H1 (cell line): Measurements from ENCODE around the gene JOSD1. TPM values are rescaled to one million over a fixed set of nuclear protein-coding genes. Genes with fewer than 3 reads are reported as not detected.

Source experiments
- CTCF ChIA-PET: fragments of 300-600 bp; sonication (Branson Sonifier 250); formaldehyde crosslinking; loops from one replicate; lab custom pipeline; 2021; ENCODE audit not compliant: partially characterized antibody; lab: Charles Lee
- POLR2A ChIA-PET: fragments of 300-600 bp; sonication (Branson Sonifier 250); formaldehyde crosslinking; loops from one replicate; lab custom pipeline; 2021; ENCODE audit warnings: inconsistent platforms; ENCODE audit not compliant: partially characterized antibody; lab: Charles Lee
- DNase-seq, 2 experiments: peaks; one replicate each; pipeline versions ENCODE4 v3.0.0 to v3.0.0-alpha.2; 2010 to 2022; ENCODE audit warnings: low spot score in 2 of 2, low read depth in 1 of 2, mixed read lengths in 1 of 2
- FAIRE-seq: peaks from 2 replicates; lab custom pipeline; 2011; peaks lifted over from hg19 to GRCh38; lab: Jason Lieb, UNC
- H2AFZ ChIP-seq: 2 replicates; pipeline ENCODE4 v1.8.1; 2012; ENCODE audit warnings: low read length, inconsistent platforms
- H2AK5ac ChIP-seq: 2 replicates; pipeline ENCODE4 v1.6.1; 2013; ENCODE audit warnings: low read depth, low read length
- H2BK120ac ChIP-seq: replicated peaks from 2 replicates; pipeline ENCODE3; 2013; ENCODE audit warnings: low read depth, low read length, inconsistent platforms
- H2BK12ac ChIP-seq: 2 replicates; pipeline ENCODE4 v1.6.1; 2013; ENCODE audit warnings: low read depth, low read length
- H2BK15ac ChIP-seq: 2 replicates; pipeline ENCODE4 v1.6.1; 2013; ENCODE audit warnings: low read length
- H2BK20ac ChIP-seq: 2 replicates; pipeline ENCODE4 v1.6.1; 2013; ENCODE audit warnings: low read length
- H2BK5ac ChIP-seq: 2 replicates; pipeline ENCODE4 v1.6.1; 2013; ENCODE audit warnings: low read depth, low read length
- H3K14ac ChIP-seq: 2 replicates; pipeline ENCODE4 v1.6.1; 2013; ENCODE audit warnings: inconsistent platforms; ENCODE audit not compliant: insufficient read length
- H3K18ac ChIP-seq: 2 replicates; pipeline ENCODE4 v1.6.1; 2013; ENCODE audit warnings: low read length; ENCODE audit errors: extremely low read depth
- H3K23ac ChIP-seq: 2 replicates; pipeline ENCODE4 v1.6.1; 2013; ENCODE audit warnings: inconsistent platforms; ENCODE audit not compliant: insufficient read length
- H3K23me2 ChIP-seq: 2 replicates; pipeline ENCODE4 v1.6.1; 2013; ENCODE audit warnings: low read depth, low read length
- H3K27ac ChIP-seq: 2 replicates; pipeline ENCODE4 v1.6.1; 2011; ENCODE audit warnings: low read depth, low read length, inconsistent platforms
- H3K27me3 ChIP-seq, 4 experiments: replicated peaks in 1 of 4; 1 replicate in 1 of 4; 2 replicates in 3 of 4; pipeline versions ENCODE4 v1.6.1 to v1.8.1; 2011 to 2013; ENCODE audit warnings: low read length in 3 of 4, mild to moderate bottlenecking in 3 of 4, inconsistent platforms in 2 of 4, mixed read lengths in 2 of 4, moderate library complexity in 1 of 4; ENCODE audit not compliant: control insufficient read depth in 3 of 4, insufficient read depth in 3 of 4; ENCODE audit errors: extremely low read depth in 1 of 4
- H3K36me3 ChIP-seq, 4 experiments: 2 replicates each; pipeline versions ENCODE4 v1.6.1 to v1.8.1; 2011 to 2013; ENCODE audit warnings: mild to moderate bottlenecking in 4 of 4, low read length in 3 of 4, moderate library complexity in 2 of 4, control low read depth in 1 of 4, inconsistent platforms in 1 of 4; ENCODE audit not compliant: insufficient read depth in 4 of 4, control insufficient read depth in 2 of 4
- H3K4ac ChIP-seq: replicated peaks from 2 replicates; pipeline ENCODE3; 2013; ENCODE audit warnings: low read length, low read depth, mixed read lengths, inconsistent platforms; ENCODE audit not compliant: insufficient read length
- H3K4me1 ChIP-seq, 4 experiments: replicated peaks in 1 of 4; 1 replicate in 1 of 4; 2 replicates in 3 of 4; pipeline versions ENCODE4 v1.6.1 to v1.8.1; 2011 to 2013; ENCODE audit warnings: low read length in 3 of 4, inconsistent platforms in 2 of 4, mixed read lengths in 1 of 4; ENCODE audit not compliant: insufficient read depth in 4 of 4, control insufficient read depth in 3 of 4
- H3K4me2 ChIP-seq, 2 experiments: 2 replicates each; pipeline versions ENCODE4 v1.6.1 to v1.8.1; 2011 to 2013; ENCODE audit warnings: low read depth in 2 of 2, low read length in 2 of 2, control low read depth in 1 of 2, inconsistent platforms in 1 of 2, mild to moderate bottlenecking in 1 of 2; ENCODE audit not compliant: insufficient read depth in 1 of 2
- H3K4me3 ChIP-seq, 4 experiments: fragments of 200-600, 300-600 bp in 1 of 4; sonication (generic), shearing (Covaris generic), sonication (Bioruptor Twin) in 1 of 4; 2 replicates each; pipeline versions ENCODE4 v1.5.1 to v1.8.1; 2011 to 2016; ENCODE audit warnings: low read length in 4 of 4, low read depth in 3 of 4, control low read depth in 2 of 4, inconsistent platforms in 2 of 4, mild to moderate bottlenecking in 2 of 4, mixed read lengths in 1 of 4, moderate library complexity in 1 of 4; ENCODE audit not compliant: insufficient read depth in 2 of 4; ENCODE audit errors: extremely low read depth in 1 of 4
- H3K56ac ChIP-seq: replicated peaks from 2 replicates; pipeline ENCODE3; 2013; ENCODE audit warnings: low read depth, mild to moderate bottlenecking, mixed read lengths, low read length, inconsistent platforms; ENCODE audit not compliant: insufficient read length
- H3K79me1 ChIP-seq: 2 replicates; pipeline ENCODE4 v1.6.1; 2013; ENCODE audit warnings: low read depth, low read length, control low read depth
- H3K79me2 ChIP-seq, 2 experiments: 2 replicates each; pipeline versions ENCODE4 v1.6.1 to v1.8.1; 2012 to 2013; ENCODE audit warnings: low read length in 2 of 2, mild to moderate bottlenecking in 2 of 2, inconsistent platforms in 1 of 2; ENCODE audit not compliant: insufficient read depth in 2 of 2, control insufficient read depth in 1 of 2
- H3K9ac ChIP-seq, 4 experiments: replicated peaks in 1 of 4; 1 replicate in 1 of 4; 2 replicates in 3 of 4; pipeline versions ENCODE4 v1.6.1 to v1.8.1; 2011 to 2013; ENCODE audit warnings: low read depth in 3 of 4, low read length in 3 of 4, control low read depth in 2 of 4, mild to moderate bottlenecking in 2 of 4, moderate library complexity in 2 of 4, inconsistent platforms in 1 of 4; ENCODE audit errors: extremely low read depth in 1 of 4
- H3K9me3 ChIP-seq, 2 experiments: 2 replicates each; pipeline versions ENCODE4 v1.6.1 to v1.8.1; 2012 to 2013; ENCODE audit warnings: mild to moderate bottlenecking in 2 of 2, moderate library complexity in 2 of 2, control low read depth in 1 of 2, inconsistent platforms in 1 of 2, low read depth in 1 of 2, low read length in 1 of 2, mixed read lengths in 1 of 2; ENCODE audit not compliant: insufficient read depth in 2 of 2
- H4K20me1 ChIP-seq, 2 experiments: replicated peaks in 1 of 2; 2 replicates each; pipeline versions ENCODE3 to v1.8.1; 2011 to 2013; ENCODE audit warnings: inconsistent platforms in 2 of 2, low read length in 2 of 2, mild to moderate bottlenecking in 1 of 2; ENCODE audit not compliant: insufficient read depth in 2 of 2, control insufficient read depth in 1 of 2
- H4K5ac ChIP-seq: 2 replicates; pipeline ENCODE4 v1.6.1; 2013; ENCODE audit warnings: low read length, low read depth, mixed read lengths, inconsistent platforms; ENCODE audit not compliant: insufficient read length
- H4K8ac ChIP-seq: 2 replicates; pipeline ENCODE4 v1.8.0; 2013; ENCODE audit warnings: mild to moderate bottlenecking, moderate library complexity, low read length, inconsistent platforms; ENCODE audit not compliant: insufficient read depth; ENCODE audit errors: extremely low read depth
- H4K91ac ChIP-seq: replicated peaks from 2 replicates; pipeline ENCODE3; 2013; ENCODE audit warnings: low read length, mixed read lengths, inconsistent platforms; ENCODE audit not compliant: insufficient read length
- BRCA1 ChIP-seq: IDR thresholded peaks from 2 replicates; pipeline ENCODE4 v1.6.1; 2012; ENCODE audit warnings: low read depth, low read length, improper control_type of control experiment
- EP300 ChIP-seq, 2 experiments: IDR thresholded peaks; 1 replicate in 1 of 2; 2 replicates in 1 of 2; pipeline ENCODE4 v1.6.1; 2011 to 2012; ENCODE audit warnings: low read depth in 2 of 2, low read length in 2 of 2, mild to moderate bottlenecking in 2 of 2, borderline replicate concordance in 1 of 2, inconsistent platforms in 1 of 2, moderate library complexity in 1 of 2
- FOSL1 ChIP-seq: IDR thresholded peaks from 2 replicates; pipeline ENCODE4 v1.6.1; 2011; ENCODE audit warnings: mild to moderate bottlenecking, low read depth, low read length, moderate library complexity; ENCODE audit not compliant: insufficient read depth
- GTF2F1 ChIP-seq: IDR thresholded peaks from 2 replicates; pipeline ENCODE4 v1.6.1; 2012; ENCODE audit warnings: low read depth, low read length, improper control_type of control experiment, borderline replicate concordance
- JUN ChIP-seq: IDR thresholded peaks from 2 replicates; pipeline ENCODE4 v1.6.1; 2011; ENCODE audit warnings: low read depth, mild to moderate bottlenecking, improper control_type of control experiment, low read length
- JUND ChIP-seq: IDR thresholded peaks from 2 replicates; pipeline ENCODE4 v1.6.1; 2011; ENCODE audit warnings: mild to moderate bottlenecking, improper control_type of control experiment, low read length
- POLR2AphosphoS5 ChIP-seq: IDR thresholded peaks from 2 replicates; pipeline ENCODE4 v1.6.1; 2011; ENCODE audit warnings: low read depth, low read length
- RXRA ChIP-seq: IDR thresholded peaks from 2 replicates; pipeline ENCODE4 v1.6.1; 2011; ENCODE audit warnings: low read depth, mild to moderate bottlenecking, low read length, moderate library complexity; ENCODE audit not compliant: insufficient read depth
- WGBS, 2 experiments: shearing (Covaris generic) in 1 of 2; methylation state at CpG; one replicate each; pipeline versions ENCODE4 v1.1.6 to v1.1.7; 2013 to 2015; ENCODE audit warnings: low lambda C conversion rate in 2 of 2, mixed read lengths in 2 of 2, inconsistent platforms in 1 of 2, low coverage in 1 of 2, missing lambda C conversion rate in 1 of 2; ENCODE audit not compliant: insufficient replicate concordance in 2 of 2, insufficient coverage in 1 of 2, insufficient read length in 1 of 2; ENCODE audit errors: extremely low coverage in 1 of 2, missing lambda C conversion rate in 1 of 2; 5-methylcytosine and 5-hydroxymethylcytosine counted together
- polyA plus RNA-seq, 7 experiments: library from polyadenylated mRNA; depleted of rRNA in 3 of 7; stranded (reverse) in 5 of 7; unstranded in 2 of 7; fragments of >200 nt in 5 of 7; fragments of 200-250 nt in 2 of 7; gene quantifications; 1 replicate in 5 of 7; 2 replicates in 1 of 7; 4 replicates in 1 of 7; pipeline versions ENCODE4 v1.2.1 to v1.2.3, GENCODE V29; 2011 to 2013; ENCODE audit warnings: missing spikeins in 2 of 7, mixed read lengths in 2 of 7
- total RNA-seq: library from RNA; stranded (reverse); fragmentation: NEBNext Ultra II Directional; extraction: Animal tissue kit (Norgen Biotek cat#: 25700); gene quantifications from 2 replicates; pipeline ENCODE4 v1.2.1, GENCODE V29; 2021
- TF ChIP-seq, protein P1 (sequence below): IDR thresholded peaks from 2 replicates; pipeline ENCODE4 v1.6.1; 2012; ENCODE audit warnings: inconsistent platforms

JOSD1 gene
- total and polyA plus RNA-seq, 2 of the 8 experiments (the other 6 are each of a cell fraction or from before 2014, with no cell fraction given), result 18.4 to 20.2 TPM

DNA sequence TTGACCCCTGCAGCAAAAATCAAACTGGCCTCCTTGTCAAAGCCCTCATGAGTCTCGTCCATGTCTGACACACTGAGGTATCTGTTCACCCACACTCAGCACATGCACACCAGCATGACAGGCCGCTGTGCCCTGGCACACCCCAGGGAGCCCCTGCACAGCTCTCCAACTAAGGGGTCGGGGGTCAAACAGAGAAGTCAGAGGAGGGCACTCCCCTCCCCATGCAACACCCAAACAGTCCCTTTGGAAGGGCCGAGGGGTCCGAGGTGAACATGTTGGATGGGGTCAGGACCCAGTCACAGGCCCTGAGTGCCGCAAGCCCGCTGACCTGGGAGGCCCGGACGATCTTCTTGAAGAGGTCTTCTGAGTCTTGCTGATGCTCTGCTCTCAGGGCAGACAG, 40.4 kb upstream of the JOSD1 start:
- Histone ChIP-seq H3K27ac (no peak overlapping the region), H3K4me2 (no peak overlapping the region), H3K27me3 (no peaks in the 10 kb centered on the region), H2BK12ac (no peak overlapping the region), H3K4me1 (no peaks in the 10 kb centered on the region), H3K56ac (no peak overlapping the region), H2AK5ac (no peak overlapping the region), H3K9ac (no peak overlapping the region)
- CTCF ChIA-PET, result interaction anchor here (0.6 to 11.1 kb wide), 6 partner anchors 8 to 767 kb away, joined by 3 to 95 read pairs (median 20); no protein-coding TSS in a partner anchor
- 94% methylated on average over 9 of the region's 9 CpGs; no CpG with 5 or more reads in 1 of the 2 experiments for WGBS, 2 experiments
- TF ChIP-seq JUN, result no peak
- TF ChIP-seq JUND, result no peak
- TF ChIP-seq FOSL1, result no peak
- TF ChIP-seq GTF2F1, result no peak
- no peak for TF ChIP-seq POLR2AphosphoS5
- TF ChIP-seq, protein P1, sequence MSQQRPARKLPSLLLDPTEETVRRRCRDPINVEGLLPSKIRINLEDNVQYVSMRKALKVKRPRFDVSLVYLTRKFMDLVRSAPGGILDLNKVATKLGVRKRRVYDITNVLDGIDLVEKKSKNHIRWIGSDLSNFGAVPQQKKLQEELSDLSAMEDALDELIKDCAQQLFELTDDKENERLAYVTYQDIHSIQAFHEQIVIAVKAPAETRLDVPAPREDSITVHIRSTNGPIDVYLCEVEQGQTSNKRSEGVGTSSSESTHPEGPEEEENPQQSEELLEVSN, result no peak
- no peak for TF ChIP-seq BRCA1
- TF ChIP-seq EP300 (IDR thresholded peaks at IDR 0.05; ENCODE audit: borderline replicate concordance in 1 of 2, low read depth in 2 of 2, low read length in 2 of 2), result no peak
- no peak for TF ChIP-seq RXRA
- TF ChIP-seq, all 59 proteins: peak for 0
- H4K91ac ChIP-seq, result no peak overlapping the region
- no peak for DNase-seq
- H2AFZ ChIP-seq, result no peak overlapping the region
- no peak overlapping the region for H2BK120ac ChIP-seq
- no peak overlapping the region for H3K18ac ChIP-seq
- H3K79me2 ChIP-seq, result no peaks in the 10 kb centered on the region
- POLR2A ChIA-PET, result interaction anchor here (1.6 to 13.2 kb wide), 5 partner anchors 9 to 20 kb away, joined by 5 to 112 read pairs (median 12); partner anchors contain the start of gene SUN2
- H3K23ac ChIP-seq, result no peak overlapping the region
- H2BK15ac ChIP-seq, result no peak overlapping the region
- H4K5ac ChIP-seq, result no peak overlapping the region
- no peaks in the 10 kb centered on the region for H3K23me2 ChIP-seq
- H3K36me3 ChIP-seq, result peaks cover 0 to 12% (median 8%) of the 10 kb centered on the region in 4 experiments; a peak in 2 of 8 replicates
- no peaks in the 10 kb centered on the region for H3K9me3 ChIP-seq
- no peak overlapping the region for H3K4me3 ChIP-seq
- H4K20me1 ChIP-seq, result peaks cover 0 to 7% of the 10 kb centered on the region in 2 experiments
- no peak overlapping the region for H3K14ac ChIP-seq
- no peak overlapping the region for H2BK5ac ChIP-seq
- H3K4ac ChIP-seq, result no peak overlapping the region
- no peak overlapping the region for H2BK20ac ChIP-seq
- no peak for FAIRE-seq
- no peak overlapping the region; the same call in 1 of the 2 replicates for H4K8ac ChIP-seq
- no peaks in the 10 kb centered on the region for H3K79me1 ChIP-seq
